D721Med (cell line): ENCODE results near the gene UTS2.

Experiments used
- DNase-seq: peaks from one replicate; pipeline ENCODE4 v3.0.0; 2011; ENCODE audit warnings: low spot score; ENCODE audit not compliant: insufficient read length
- FAIRE-seq: peaks from 2 replicates; lab custom pipeline; 2011; peaks lifted over from hg19 to GRCh38; lab: Jason Lieb, UNC
- CTCF ChIP-seq: IDR thresholded peaks from 2 replicates; pipeline ENCODE4 v1.5.1; 2012; ENCODE audit warnings: mild to moderate bottlenecking, control low read depth; ENCODE audit not compliant: insufficient read depth; ENCODE audit errors: missing control alignments

UTS2 gene, protein sequence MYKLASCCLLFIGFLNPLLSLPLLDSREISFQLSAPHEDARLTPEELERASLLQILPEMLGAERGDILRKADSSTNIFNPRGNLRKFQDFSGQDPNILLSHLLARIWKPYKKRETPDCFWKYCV

GRCh38 chr1:7852804-7853683 lies at the start of gene UTS2:
Gene UTS2 (minus strand): TSS chr1:7853065. CDS start chr1:7853003, 62 bp downstream.
- TF ChIP-seq CTCF, result no peak
- DNase-seq (no peak), FAIRE-seq (no peak)

DNA sequence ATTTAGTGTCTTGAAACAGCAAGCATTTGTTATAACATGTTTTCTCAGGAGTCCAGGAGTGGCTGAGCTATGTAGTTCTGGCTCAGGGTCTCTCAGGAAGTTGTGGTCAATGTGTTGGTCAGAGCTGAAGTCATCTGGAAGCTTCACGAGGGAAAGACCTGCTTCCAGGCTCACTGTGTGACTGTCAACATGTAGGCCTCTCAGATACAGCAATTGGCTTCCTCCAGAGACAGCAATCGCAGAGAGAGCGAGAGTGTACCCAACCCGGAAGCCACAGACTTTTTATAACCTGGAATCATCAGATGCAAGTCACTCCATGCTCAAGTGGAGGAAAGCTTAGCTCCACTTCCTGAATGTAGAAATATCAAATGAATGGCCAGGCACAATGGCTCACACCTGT lies 46.9 kb upstream of the UTS2 start:
- DNase-seq (no peak), FAIRE-seq (no peak)
- TF ChIP-seq CTCF, result no peak

DNA sequence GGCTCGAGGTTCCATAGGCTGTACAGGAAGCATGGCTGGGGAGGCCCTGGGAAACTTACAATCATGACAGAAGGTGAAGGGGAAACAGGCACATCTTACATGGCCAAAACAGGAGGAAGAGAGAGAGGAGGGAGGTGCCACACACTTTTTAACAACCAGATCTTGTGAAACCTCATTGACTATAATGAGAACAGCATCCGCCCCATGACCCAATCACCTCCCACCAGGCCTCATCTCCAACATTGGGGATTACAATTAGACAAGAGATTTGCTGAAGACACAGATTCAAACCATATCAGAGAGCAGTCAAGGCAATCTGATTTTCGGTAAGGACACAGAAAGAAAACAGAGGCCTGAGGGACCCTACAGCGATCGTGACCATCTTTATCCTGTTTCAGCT lies 46.1 kb upstream of the UTS2 start:
- no peak for DNase-seq
- TF ChIP-seq CTCF, result no peak

DNA sequence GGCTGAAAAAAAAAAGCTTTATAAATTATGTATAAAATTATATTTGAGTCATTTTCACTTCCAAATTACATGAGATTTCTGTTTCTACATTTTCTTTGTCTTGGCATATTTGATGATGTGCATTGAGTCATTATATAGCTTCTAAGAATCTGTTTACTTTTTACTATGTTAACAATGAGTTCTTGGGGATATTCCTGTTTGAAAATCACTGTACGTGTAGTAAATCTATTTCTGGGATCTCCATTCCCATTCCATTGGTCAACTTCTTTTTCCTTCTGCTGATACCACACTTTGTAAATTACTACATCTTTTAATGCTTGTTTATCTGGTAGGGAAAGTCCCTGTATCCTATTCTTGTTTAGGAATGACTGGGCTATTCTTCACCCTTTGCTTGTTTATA lies 44.1 kb upstream of the UTS2 start:
- FAIRE-seq, result no peak
- no peak for DNase-seq

More for the DNA sequence above, 46.1 kb upstream of the UTS2 start:
- FAIRE-seq, result no peak

GRCh38 chr1:7893529-7894180 lies 40.8 kb upstream of the UTS2 start:
- FAIRE-seq (no peak), DNase-seq (no peak)
- no peak for TF ChIP-seq CTCF

More for the DNA sequence above, 44.1 kb upstream of the UTS2 start:
- no peak for TF ChIP-seq CTCF

DNA sequence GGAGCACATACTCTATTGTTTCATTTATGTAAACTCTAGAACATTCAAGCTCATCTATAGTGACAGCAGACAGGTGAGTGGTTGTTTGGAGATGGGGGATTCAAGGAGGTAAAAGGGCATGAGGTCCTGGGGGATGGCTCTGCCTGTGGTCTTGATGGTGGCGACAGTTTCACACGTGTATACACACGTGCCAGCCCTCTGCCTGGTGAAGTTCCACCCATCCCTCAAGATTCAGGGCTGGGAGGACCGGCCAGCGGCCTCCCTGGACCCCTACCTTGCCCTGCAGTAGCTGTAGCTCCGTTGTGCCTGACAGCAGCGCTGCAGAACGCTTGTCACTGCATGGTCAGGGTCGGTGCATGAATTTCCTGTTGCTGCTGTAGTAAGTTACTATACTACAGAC lies 38.9 kb upstream of the UTS2 start:
- no peak for FAIRE-seq
- DNase-seq, result no peak
- TF ChIP-seq CTCF, result no peak
